GM19351 (cell line): Measurements from ENCODE around the gene PTPMT1.
A peak's percentile ranks its signal among the peaks of the same experiment; 100 is the strongest.
"Not testable (repeated sequence)": the region's sequence is repeated elsewhere in the genome, so short reads cannot be mapped to it uniquely, and the experiment has no call there.

Experiments
- ATAC-seq: cut with Tn5 transposase; IDR thresholded peaks from one replicate; pipeline ENCODE4 v1.9.1; 2021; ENCODE audit warnings: mild to moderate bottlenecking, moderate library complexity; ENCODE audit not compliant: unreplicated experiment

The PTPMT1 gene

GRCh38 chr11:47565340-47566148 is at the start of gene PTPMT1:
Gene PTPMT1, plus strand, starts transcription at chr11:47565599. Its CDS starts 24 bp downstream, at chr11:47565623.
- ATAC-seq = peak; percentile 89

GRCh38 chr11:47516155-47516554 is 49.2 kb upstream of the PTPMT1 start:
- no peak for ATAC-seq

- ATAC-seq = no peak
These were observed 48.2 kb upstream of the PTPMT1 start for GRCh38 chr11:47516984-47517853.

DNA sequence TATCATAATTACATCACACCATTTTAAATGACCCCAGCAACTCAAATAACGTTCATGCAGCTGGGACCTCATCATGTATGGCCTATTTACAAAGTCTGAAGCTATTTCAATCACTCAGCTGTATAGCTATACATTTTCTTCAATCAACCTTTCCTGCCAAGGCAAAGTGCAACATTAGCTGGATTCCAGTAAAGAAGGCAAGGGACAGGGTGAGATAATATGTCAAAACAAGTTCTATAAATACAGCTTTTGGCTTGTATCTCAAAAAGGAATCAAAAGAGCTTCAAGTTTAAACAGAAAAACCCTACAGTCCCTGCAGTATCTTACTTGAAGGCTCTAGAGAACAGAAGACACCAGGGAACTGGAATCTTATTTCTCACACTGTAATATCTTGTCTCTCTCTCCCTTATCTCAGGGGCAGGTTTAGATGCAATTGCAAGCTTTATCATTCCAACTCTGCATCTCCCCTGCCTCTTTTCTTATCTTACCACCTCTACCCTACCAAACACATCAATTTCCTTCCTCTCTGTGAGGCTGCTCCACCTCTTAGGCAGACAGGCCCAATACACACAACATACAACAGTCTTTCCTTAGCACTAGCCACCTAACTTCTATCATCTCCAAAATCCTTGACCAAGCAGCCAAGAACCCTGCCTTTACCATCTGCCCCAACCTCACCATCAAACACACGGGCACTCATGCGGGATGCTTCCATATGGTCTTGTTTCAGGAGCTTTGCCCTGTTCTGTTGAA is 47.0 kb upstream of the PTPMT1 start:
- no peak for ATAC-seq

GRCh38 chr11:47523490-47524225 is 41.7 kb upstream of the PTPMT1 start:
- ATAC-seq = peak; percentile 36

GRCh38 chr11:47524291-47524874 is 41.0 kb upstream of the PTPMT1 start:
- no peak for ATAC-seq

DNA sequence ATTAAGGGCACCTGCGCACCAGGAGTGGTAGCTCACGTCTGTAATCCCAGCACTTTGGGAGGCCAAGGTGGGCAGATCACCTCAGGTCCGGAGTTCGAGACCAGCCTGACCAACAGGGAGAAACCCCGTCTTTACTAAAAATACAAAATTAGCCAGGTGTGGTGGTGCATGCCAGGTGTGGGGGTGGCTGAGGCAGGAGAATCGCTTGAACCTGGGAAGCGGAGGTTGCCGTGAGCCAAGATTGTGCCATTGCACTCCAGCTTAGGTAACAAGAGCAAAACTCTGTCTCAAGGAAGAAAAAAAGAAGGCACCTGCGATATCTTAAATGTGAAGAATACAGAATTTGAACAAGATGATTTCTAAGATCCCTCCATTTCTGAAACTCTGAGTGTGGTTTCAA is 39.4 kb upstream of the PTPMT1 start:
- not testable (repeated sequence) for ATAC-seq

DNA sequence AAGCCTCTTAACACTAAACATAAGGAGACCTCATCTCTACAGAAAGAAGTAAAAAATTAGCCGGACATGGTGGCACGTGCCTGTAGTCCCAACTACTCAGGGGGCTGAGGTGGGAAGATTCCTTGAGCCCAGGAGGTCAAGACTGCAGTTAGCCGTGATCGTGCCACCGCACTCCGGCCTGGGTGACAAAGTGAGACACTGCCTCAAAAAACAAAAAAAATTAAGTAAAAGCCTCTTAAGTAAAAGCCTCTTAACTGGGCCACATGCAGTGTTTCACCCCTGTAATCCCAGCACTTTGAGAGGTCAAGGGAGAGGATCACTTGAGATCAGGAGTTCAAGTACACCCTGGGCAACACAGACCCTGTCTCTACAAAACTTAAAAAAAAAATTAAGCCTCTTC is 38.2 kb upstream of the PTPMT1 start:
- ATAC-seq = no peak

DNA sequence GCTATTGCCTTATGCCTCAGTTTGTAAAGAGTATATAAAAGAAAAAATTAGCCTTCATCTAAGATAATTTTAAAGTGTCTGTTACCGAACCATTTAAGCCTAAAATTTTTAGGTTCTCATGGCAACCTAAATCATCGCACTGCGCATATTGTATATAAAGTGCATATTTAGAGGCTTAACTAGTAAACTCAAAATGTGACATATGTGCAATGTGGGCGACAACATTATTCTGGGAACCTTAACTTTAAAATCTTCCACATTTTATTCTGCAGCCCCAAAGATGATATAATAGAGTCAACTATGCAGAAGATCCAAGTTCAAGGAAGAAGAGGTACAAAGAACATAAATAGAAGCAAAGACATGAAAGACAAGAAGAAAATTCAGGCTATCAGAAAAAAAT is 35.4 kb upstream of the PTPMT1 start:
- no peak for ATAC-seq

DNA sequence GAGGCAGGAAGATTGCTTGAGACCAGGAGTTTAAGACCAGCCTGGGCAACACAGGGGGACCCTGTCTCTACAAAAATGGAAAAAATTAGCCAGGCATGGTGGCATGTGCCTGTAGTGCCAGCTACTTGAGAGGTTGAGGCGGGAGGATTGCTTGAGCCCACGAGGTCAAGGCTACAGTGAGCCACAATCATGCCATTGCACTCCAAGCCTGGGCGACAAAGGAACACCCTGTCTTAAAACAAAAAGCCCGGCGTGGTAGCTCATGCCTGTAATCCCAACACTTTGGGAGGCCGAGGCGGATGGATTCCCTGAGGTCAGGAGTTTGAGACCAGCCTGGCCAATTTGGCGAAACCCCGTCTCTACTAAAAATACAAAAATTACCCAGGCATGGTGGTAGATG is 34.7 kb upstream of the PTPMT1 start:
- ATAC-seq = not testable (repeated sequence)

GRCh38 chr11:47531666-47532065 is 33.7 kb upstream of the PTPMT1 start:
- ATAC-seq = no peak

- ATAC-seq = no peak
These were observed 32.7 kb upstream of the PTPMT1 start for GRCh38 chr11:47532597-47533213.

- ATAC-seq = no peak
These were observed 31.7 kb upstream of the PTPMT1 start for GRCh38 chr11:47533690-47534151.

- no peak for ATAC-seq
These were observed 30.6 kb upstream of the PTPMT1 start for GRCh38 chr11:47534704-47535251.

- ATAC-seq = no peak
These were observed 28.5 kb upstream of the PTPMT1 start for GRCh38 chr11:47536915-47537314.

- ATAC-seq = no peak
These were observed 26.4 kb upstream of the PTPMT1 start for GRCh38 chr11:47538741-47539565.

DNA sequence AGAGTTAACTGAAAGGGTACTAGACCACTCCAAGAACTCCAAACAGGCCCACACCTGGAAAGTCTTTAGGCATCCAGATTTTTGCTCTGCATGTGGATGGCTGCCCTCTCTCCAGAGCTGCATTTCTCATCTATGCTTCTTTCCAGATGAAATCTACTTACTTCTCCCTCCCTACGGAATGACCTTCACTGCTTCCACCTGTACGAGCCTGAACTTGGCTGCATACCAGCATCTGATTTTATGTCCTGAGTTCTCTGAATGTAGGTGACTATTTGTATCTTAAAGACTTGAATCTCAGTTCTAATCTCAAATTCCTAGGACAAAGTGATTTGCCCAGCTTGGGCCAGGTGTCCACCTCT is 25.7 kb upstream of the PTPMT1 start:
- no peak for ATAC-seq

GRCh38 chr11:47541070-47541469 is 24.3 kb upstream of the PTPMT1 start:
- ATAC-seq = no peak

GRCh38 chr11:47545298-47545697 is 20.1 kb upstream of the PTPMT1 start:
- ATAC-seq = no peak
